Measurements from ENCODE around the gene CATSPER1.

DNA sequence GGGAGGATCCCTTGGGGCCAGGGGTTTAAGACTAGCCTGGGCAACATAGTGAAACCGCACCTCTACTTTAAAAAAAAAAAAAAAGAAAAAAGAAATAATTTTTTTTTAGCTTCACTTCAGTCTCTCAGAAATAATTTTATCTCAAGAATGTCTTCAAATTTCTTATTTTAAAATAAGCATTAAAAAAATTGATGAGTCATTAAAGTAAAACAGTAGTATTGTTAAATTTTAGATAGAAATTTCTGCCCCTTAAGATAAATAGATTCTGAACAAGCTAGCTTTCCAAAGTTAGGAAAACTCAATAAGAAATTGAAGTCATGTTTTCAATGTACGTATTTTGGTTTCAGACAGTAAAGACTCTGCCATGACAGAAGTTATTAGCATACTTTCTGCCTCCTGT lies 36.1 kb upstream of the CATSPER1 start:
- TF ChIP-seq LEF1 (IDR thresholded peaks at IDR 0.05; ENCODE audit: borderline replicate concordance), result no peak
- TF ChIP-seq ELF4 (IDR thresholded peaks at IDR 0.05), result no peak
- TF ChIP-seq FOXK2 (IDR thresholded peaks at IDR 0.05), result no peak
- TF ChIP-seq FOXM1 (IDR thresholded peaks at IDR 0.05; ENCODE audit: borderline replicate concordance), result no peak
- TF ChIP-seq, protein P1, sequence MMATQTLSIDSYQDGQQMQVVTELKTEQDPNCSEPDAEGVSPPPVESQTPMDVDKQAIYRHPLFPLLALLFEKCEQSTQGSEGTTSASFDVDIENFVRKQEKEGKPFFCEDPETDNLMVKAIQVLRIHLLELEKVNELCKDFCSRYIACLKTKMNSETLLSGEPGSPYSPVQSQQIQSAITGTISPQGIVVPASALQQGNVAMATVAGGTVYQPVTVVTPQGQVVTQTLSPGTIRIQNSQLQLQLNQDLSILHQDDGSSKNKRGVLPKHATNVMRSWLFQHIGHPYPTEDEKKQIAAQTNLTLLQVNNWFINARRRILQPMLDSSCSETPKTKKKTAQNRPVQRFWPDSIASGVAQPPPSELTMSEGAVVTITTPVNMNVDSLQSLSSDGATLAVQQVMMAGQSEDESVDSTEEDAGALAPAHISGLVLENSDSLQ (IDR thresholded peaks at IDR 0.05), result no peak
- no peak for TF ChIP-seq SP1 (IDR thresholded peaks at IDR 0.05)
- no peak for TF ChIP-seq BHLHE40 (IDR thresholded peaks at IDR 0.05; ENCODE audit: borderline replicate concordance)
- TF ChIP-seq ARNT (IDR thresholded peaks at IDR 0.05), result no peak
- no peak for TF ChIP-seq CTBP1 (IDR thresholded peaks at IDR 0.05; ENCODE audit: borderline replicate concordance)
- no peak for TF ChIP-seq SUZ12 (IDR thresholded peaks at IDR 0.05)
- TF ChIP-seq NFRKB (IDR thresholded peaks at IDR 0.05), result no peak
- TF ChIP-seq ZNF384 (IDR thresholded peaks at IDR 0.05), result no peak
- no peak for TF ChIP-seq HDGF (IDR thresholded peaks at IDR 0.05; ENCODE audit: borderline replicate concordance)
- no peak for TF ChIP-seq FOXA1 (IDR thresholded peaks at IDR 0.05)

Measured in HEK293T (cell line).